ENCODE results near the gene ZIC5. TPM values are rescaled to one million over a fixed set of nuclear protein-coding genes. Genes with fewer than 3 reads are reported as not detected.

Gene ZIC5
- not detected for polyA plus RNA-seq (ENCODE audit: low read depth in 6 of 6)

DNA sequence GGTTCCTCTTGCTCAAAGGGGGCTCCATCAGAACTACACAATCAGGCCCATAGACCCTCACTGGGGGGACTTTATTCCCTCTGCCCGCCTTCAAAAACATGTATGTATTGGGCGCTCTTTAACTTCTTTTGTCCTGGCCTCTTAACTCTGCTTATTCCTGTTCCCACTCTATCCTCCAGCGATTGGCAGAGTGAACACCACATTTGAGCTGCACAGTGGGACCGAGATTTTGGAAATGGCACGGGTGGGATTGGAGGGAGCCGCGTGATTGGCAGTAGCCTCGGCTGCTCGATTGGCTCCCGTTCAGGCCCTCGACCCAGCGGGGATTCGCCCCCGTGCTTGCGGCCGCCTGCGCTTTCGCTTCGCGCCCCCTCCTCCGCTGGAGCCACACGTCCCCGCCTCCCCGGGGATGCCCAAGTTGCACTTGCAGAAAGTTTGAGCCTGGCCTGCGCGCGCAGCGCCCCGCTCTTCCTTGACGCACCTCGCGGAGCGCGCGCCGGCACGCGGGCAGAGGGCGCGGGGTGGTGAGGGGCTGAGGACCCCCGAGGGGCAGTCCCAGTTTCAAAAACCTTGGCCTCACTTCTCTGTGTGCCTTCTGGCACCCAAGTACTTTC is at the start of gene ZIC5:
ZIC5 (minus strand) TSS at position 192 of the 614 bp plus-strand sequence; CDS start at position 28, 164 bp downstream.
- DNase-seq (no peak), ATAC-seq (ENCODE audit: low read depth in 2 of 2) (no peak)
- peak within 1 kb of the TSS in 5 of 6 donors; percentile 65 to 95 (median 91) for H3K27ac Mint-ChIP-seq
- peaks cover 9 to 52% (median 42%) of the 10 kb centered on the region in 7 donors for H3K9me3 Mint-ChIP-seq
- H3K4me1 Mint-ChIP-seq: peaks cover 18 to 21% (median 19%) of the 10 kb centered on the region in 3 donors
- peaks cover 22 to 29% of the 10 kb centered on the region in 2 donors for H3K36me3 Mint-ChIP-seq
- H3K4me3 Mint-ChIP-seq: peak within 1 kb of the TSS; percentile 44 to 82 (median 72)
- peaks cover 60 to 78% (median 75%) of the 10 kb centered on the region in 3 donors for H3K27me3 Mint-ChIP-seq

DNA sequence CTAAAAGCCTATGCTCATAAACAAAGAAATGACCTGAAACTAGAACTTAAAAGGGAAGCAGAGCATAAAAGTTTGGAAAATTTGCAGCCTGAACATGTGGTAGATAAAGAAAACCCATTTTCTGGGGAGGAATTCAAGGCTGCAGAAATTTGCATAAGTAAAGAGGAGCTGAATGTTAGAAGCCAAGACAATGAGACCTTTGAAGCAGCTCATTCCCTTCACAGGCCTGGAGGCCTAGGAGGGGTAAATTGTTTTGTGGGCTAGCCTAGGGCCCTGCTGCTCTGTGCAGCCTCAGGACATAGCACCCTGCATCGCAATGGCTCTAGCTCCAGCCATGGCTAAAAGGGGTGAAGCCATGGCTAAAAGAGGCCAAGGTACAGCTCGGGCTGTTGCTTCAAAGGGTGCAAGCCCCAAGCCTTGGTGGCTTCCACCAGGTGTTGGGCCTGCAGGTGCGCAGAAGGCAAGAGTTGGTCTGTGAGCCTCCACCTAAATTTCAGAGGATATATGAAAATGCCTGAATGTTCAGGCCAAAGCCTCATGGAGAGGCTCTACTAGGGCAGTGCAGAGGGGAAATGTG is 48.3 kb upstream of the ZIC5 start:
- no peak overlapping the region for H3K27ac Mint-ChIP-seq
- H3K4me1 Mint-ChIP-seq: no peaks in the 10 kb centered on the region
- H3K36me3 Mint-ChIP-seq: peaks cover 0 to 8% of the 10 kb centered on the region in 2 donors
- no peak for DNase-seq
- H3K9me3 Mint-ChIP-seq: peaks cover 0 to 24% (median 7%) of the 10 kb centered on the region in 7 donors
- ATAC-seq (ENCODE audit: low read depth in 2 of 2): no peak
- no peak overlapping the region for H3K4me3 Mint-ChIP-seq
- H3K27me3 Mint-ChIP-seq: peaks cover 5 to 21% (median 14%) of the 10 kb centered on the region in 3 donors

DNA sequence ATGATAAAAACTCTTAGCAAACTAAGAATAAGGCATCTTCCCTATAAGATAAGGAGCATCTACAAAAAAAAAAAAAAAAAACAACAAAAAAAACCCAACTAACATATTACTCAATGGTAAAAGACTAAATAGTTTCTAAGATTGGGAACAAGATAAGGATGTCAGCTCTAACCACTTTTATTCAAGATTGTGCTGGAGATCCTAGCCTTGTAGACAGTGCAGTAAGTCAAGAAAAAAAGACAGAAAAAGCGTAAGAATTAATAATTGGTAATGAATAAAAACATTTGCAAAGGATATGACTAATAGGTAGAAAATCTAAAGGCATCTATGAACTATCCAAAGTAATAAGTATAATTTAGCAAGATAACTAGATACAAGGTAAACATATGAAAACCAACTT is 43.1 kb upstream of the ZIC5 start:
- peaks cover 0 to 8% of the 10 kb centered on the region in 2 donors for H3K36me3 Mint-ChIP-seq
- H3K4me3 Mint-ChIP-seq: no peak overlapping the region
- DNase-seq (no peak), ATAC-seq (ENCODE audit: low read depth in 2 of 2) (no peak)
- peaks cover 0 to 18% (median 4%) of the 10 kb centered on the region in 7 donors for H3K9me3 Mint-ChIP-seq
- H3K4me1 Mint-ChIP-seq: no peaks in the 10 kb centered on the region
- no peak overlapping the region for H3K27ac Mint-ChIP-seq
- H3K27me3 Mint-ChIP-seq: peaks cover 24 to 45% (median 35%) of the 10 kb centered on the region in 3 donors

DNA sequence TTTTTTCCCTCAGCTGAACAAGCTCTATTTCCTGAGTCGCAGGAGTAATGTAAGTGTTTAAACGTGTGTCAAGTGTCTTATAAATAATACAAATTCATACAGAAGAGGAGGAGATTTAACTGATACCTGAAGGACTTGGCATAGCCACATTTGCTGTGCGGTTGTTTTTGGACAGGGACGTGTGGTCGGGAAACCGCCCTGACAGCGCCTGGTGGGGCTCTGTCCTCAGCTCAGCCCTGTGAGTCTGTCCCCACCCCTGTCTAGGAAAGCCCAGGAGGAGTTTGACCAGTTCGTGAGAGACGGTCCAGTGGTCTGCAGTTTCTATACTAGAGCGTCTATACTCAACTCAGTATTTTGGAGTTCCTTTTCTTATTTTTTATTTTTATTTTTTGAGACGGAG is 26.7 kb upstream of the ZIC5 start:
- H3K4me3 Mint-ChIP-seq: peak overlapping the region in 1 of 8 donors; percentile 6
- peaks cover 0 to 4% (median under 1%) of the 10 kb centered on the region in 3 donors for H3K4me1 Mint-ChIP-seq
- H3K36me3 Mint-ChIP-seq: peaks cover 0 to 12% of the 10 kb centered on the region in 2 donors
- H3K9me3 Mint-ChIP-seq: peaks cover 0 to 42% (median 21%) of the 10 kb centered on the region in 7 donors
- H3K27me3 Mint-ChIP-seq: peaks cover 78 to 79% (median 78%) of the 10 kb centered on the region in 3 donors
- DNase-seq (no peak), ATAC-seq (ENCODE audit: low read depth in 2 of 2) (no peak)
- no peak overlapping the region for H3K27ac Mint-ChIP-seq

DNA sequence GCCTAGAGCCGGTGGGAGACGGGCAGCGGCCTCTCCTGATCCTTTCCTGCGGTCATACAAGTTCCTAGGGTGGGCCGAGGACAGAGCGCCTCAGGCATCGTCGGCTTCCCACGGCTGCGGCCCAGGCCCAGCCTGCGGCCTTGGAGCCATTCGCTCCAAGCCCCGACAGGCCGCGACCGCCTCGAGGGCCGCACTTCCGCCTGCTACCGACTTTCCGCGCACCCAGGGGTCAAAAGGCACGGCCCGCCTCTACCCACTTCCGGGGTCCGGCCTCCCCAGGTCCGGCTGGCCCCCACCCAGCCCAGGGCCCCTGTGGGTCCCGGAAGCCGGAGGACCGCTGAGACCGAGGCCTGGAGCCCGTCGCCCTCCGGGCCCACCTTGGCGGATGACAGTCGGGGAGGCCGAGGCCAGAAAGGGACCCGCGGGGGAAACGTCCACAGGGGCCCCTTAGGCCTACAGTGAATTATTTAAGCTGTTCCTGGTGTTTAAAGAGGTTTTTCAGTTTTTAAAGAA is 26.2 kb upstream of the ZIC5 start:
- H3K27ac Mint-ChIP-seq: no peak overlapping the region
- ATAC-seq (ENCODE audit: low read depth in 2 of 2) (no peak), DNase-seq (no peak)
- H3K36me3 Mint-ChIP-seq: peaks cover 0 to 10% of the 10 kb centered on the region in 2 donors
- peaks cover 0 to 45% (median 24%) of the 10 kb centered on the region in 7 donors for H3K9me3 Mint-ChIP-seq
- peak overlapping the region in 1 of 8 donors; percentile 6 for H3K4me3 Mint-ChIP-seq
- peaks cover 78 to 79% (median 78%) of the 10 kb centered on the region in 3 donors for H3K27me3 Mint-ChIP-seq
- peaks cover 0 to 4% (median 4%) of the 10 kb centered on the region in 3 donors for H3K4me1 Mint-ChIP-seq

DNA sequence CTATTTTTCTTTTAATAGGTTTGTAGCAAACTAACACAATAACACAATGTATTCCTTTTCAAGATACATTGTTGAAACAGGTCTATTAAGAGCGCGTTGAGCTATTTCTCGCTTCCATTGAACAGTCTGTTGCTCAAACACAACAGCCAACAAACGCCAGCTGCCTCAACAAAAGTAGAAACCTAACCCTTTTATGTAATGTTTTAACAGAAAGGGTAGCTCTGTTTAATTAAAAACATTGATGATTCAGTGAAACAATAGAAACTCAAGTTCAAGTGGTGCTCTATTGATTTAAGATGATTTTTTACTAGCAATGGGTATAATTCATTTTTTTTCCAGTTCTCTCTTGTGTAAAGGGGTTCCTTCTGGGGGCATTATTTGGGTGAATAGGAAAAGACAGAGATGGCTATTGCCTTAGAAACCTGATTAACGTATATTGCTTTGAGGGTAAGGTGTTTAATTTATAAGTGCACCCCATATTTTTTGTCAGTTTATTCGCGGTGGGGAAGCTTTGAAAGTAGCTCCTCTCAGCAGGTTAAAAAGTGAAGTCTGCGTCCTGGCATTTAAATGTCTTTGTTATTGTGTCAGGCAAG is 24.9 kb upstream of the ZIC5 start:
- H3K4me3 Mint-ChIP-seq: peak overlapping the region in 4 of 8 donors; percentile 19 to 47 (median 22)
- peaks cover 4 to 10% (median 9%) of the 10 kb centered on the region in 3 donors for H3K4me1 Mint-ChIP-seq
- H3K27me3 Mint-ChIP-seq: peaks cover 82 to 91% (median 83%) of the 10 kb centered on the region in 3 donors
- peak overlapping the region in 2 of 6 donors; percentile 18 to 89 for H3K27ac Mint-ChIP-seq
- peaks cover 0 to 54% (median 26%) of the 10 kb centered on the region in 7 donors for H3K9me3 Mint-ChIP-seq
- peaks cover 0 to 10% of the 10 kb centered on the region in 2 donors for H3K36me3 Mint-ChIP-seq
- ATAC-seq (ENCODE audit: low read depth in 2 of 2) (no peak), DNase-seq (no peak)

DNA sequence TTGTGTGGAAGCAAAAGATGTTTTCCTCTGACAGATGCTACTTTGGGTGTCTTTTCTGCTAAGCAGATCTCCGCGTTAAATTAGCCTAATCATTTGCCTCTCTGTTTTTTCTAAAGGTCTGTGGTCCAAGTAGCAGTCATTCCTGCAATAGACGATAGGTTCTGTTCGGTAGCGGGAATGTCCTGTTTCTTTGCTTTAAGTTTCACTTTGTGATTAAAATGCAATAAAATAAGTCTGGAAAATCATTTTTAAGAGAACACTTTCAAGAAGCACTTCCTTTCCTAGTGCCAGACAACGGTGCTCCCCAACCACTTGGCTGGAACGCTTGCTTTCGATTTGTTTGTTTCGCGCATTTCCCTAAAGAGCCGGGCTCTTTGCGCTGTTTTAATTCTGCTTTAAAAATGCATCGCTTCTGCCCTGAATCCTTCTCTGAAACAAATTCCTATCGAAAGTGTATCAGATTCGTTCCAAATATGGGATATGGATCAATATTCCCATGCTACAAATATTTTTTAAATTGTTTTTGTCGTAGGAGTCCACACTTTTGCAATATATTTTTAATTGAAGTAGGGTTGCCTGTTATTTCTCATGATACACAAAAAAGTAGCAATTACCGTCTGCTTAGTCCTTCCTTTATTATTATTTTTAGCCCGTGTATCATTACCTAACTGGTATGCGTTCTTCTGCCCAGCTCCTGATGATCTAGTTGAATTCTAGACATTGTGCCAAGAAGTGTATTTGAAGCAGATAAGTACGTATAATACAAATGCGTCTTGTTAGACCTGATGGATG is 24.2 kb upstream of the ZIC5 start:
- Mint-ChIP-seq H3K36me3 (peaks cover 0 to 10% of the 10 kb centered on the region in 2 donors), H3K4me1 (peaks cover 4 to 10% (median 10%) of the 10 kb centered on the region in 3 donors), H3K27ac (peak overlapping the region in 2 of 6 donors; percentile 26 to 89), H3K9me3 (peaks cover 0 to 54% (median 28%) of the 10 kb centered on the region in 7 donors), H3K4me3 (peak overlapping the region in 5 of 8 donors; percentile 21 to 47 (median 44)), H3K27me3 (peaks cover 82 to 90% (median 89%) of the 10 kb centered on the region in 3 donors)
- DNase-seq (no peak), ATAC-seq (ENCODE audit: low read depth in 2 of 2) (no peak)

DNA sequence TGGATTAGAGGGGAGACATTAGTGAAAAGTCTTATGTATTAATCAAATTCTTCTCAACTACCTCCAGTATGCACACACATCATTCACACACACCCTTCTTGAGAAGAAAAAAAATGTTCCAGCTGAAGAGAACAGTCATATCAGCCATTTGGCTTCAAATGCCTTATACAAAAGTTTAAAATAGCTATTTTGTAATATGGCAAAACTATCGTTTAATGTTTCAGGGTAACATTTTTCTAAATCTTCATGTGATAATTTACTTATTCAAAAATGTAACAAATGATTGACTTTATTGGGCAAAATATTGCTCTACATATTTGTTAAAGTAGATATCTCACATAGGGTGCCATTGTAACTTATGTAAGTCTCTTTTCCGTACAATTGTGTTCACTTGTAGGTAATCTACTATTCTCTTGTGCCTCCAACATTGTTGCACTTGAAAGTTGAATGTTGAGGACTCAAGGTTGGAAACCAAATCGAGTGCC is 23.6 kb upstream of the ZIC5 start:
- peaks cover 0 to 10% of the 10 kb centered on the region in 2 donors for H3K36me3 Mint-ChIP-seq
- peaks cover 83 to 92% (median 89%) of the 10 kb centered on the region in 3 donors for H3K27me3 Mint-ChIP-seq
- peaks cover 0 to 54% (median 31%) of the 10 kb centered on the region in 7 donors for H3K9me3 Mint-ChIP-seq
- ATAC-seq (ENCODE audit: low read depth in 2 of 2) (no peak), DNase-seq (no peak)
- H3K27ac Mint-ChIP-seq: peak overlapping the region in 2 of 6 donors; percentile 18 to 73
- H3K4me1 Mint-ChIP-seq: peaks cover 4 to 13% (median 10%) of the 10 kb centered on the region in 3 donors
- peak overlapping the region in 1 of 8 donors; percentile 30 for H3K4me3 Mint-ChIP-seq

DNA sequence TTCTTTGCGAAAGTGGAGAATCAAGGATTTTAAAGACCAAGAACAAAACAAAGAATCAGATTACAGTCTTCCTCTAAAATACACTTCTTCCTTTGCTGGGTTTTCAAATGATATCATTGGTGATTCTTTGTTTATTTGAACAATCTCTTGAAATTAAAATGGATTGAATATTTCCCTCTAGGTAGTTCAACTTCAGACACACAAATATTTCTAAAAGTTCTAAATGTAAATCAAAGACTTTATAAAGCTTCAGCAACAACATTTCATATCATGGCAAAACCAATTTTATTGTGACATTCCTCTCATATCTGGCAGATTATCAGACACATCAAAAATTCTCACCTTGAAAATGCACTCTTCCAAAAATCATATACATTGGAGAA is 23.1 kb upstream of the ZIC5 start:
- peaks cover 4 to 17% (median 10%) of the 10 kb centered on the region in 3 donors for H3K4me1 Mint-ChIP-seq
- DNase-seq: no peak
- no peak for ATAC-seq (ENCODE audit: low read depth in 2 of 2)
- peak overlapping the region in 1 of 8 donors; percentile 30 for H3K4me3 Mint-ChIP-seq
- peaks cover 86 to 93% (median 89%) of the 10 kb centered on the region in 3 donors for H3K27me3 Mint-ChIP-seq
- peak overlapping the region in 1 of 6 donors; percentile 18 for H3K27ac Mint-ChIP-seq
- H3K9me3 Mint-ChIP-seq: peaks cover 0 to 54% (median 35%) of the 10 kb centered on the region in 7 donors
- peaks cover 0 to 10% of the 10 kb centered on the region in 2 donors for H3K36me3 Mint-ChIP-seq

DNA sequence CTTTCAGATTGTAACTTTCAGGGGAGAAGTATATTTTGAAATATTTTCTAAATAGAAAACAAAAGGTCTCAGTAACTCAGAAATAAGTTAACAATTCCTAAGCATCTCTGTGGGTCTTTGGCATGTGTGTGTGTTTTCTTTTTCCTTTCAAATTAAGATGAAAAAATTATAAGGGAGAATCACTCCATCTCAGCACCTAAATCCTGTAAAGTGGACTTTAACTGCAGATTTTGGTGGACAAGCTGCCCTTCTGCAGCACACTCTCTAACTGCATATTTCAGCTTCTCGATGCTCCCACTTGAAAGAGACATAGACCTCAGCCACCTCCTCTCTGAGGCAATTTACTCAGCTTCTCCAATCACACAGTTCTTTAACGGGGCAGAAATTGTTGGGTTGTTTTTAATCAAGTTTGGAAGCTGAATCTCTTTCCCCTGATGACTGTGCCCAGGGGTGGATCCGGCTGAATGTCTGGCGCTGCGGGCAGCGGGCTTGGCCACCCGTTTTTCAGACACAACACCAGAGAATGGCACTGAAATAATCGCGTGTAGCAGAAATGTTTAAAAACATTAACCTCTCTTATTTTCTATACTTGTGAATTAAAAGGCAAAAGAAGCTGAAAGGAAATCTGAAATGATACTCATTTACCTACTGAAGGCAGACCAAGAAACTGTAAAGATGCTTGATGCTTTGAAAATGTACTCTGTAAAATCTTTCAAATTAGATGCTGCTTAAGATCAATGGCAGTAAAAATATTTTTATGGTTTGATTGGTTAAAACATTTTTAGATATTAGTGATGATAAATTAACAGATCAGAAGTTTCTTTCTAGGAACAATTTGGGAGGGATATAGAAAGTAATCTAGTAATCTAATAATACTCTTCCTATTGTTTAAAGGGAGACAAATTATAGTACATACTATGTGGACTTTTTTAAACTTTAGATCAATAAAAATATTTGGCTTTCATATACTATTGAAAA is 22.4 kb upstream of the ZIC5 start:
- Mint-ChIP-seq H3K36me3 (peaks cover 0 to 10% of the 10 kb centered on the region in 2 donors), H3K4me1 (peaks cover 7 to 20% (median 10%) of the 10 kb centered on the region in 3 donors), H3K27ac (peak overlapping the region in 1 of 6 donors; percentile 22), H3K4me3 (peak overlapping the region in 1 of 8 donors; percentile 75), H3K27me3 (peaks cover 82 to 94% (median 89%) of the 10 kb centered on the region in 3 donors), H3K9me3 (peaks cover 0 to 57% (median 35%) of the 10 kb centered on the region in 7 donors)
- no peak for ATAC-seq (ENCODE audit: low read depth in 2 of 2)
- no peak for DNase-seq

DNA sequence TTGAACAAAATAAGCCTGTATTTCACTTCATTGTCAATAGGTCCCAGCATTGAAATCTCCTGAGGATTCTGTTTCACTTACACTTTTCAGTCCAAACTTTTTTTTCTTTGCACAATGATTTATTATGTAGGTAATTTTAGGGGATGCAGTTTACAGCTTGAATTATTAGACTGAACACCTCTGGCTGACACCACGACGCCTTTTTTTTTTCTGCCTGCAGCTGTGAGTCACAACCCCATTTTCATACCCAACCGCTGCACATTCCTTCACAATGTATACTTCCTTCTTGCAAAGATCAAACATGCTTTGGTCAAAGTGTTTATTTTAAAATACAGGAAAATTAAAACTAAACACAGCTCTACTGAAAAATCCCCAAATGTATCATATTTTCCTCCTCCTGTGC is 21.4 kb upstream of the ZIC5 start:
- Mint-ChIP-seq H3K4me3 (peak overlapping the region in 2 of 8 donors; percentile 15 to 75), H3K36me3 (peaks cover 0 to 10% of the 10 kb centered on the region in 2 donors), H3K27ac (peak overlapping the region in 1 of 6 donors; percentile 27), H3K27me3 (peaks cover 72 to 92% (median 85%) of the 10 kb centered on the region in 3 donors), H3K9me3 (peaks cover 0 to 54% (median 35%) of the 10 kb centered on the region in 7 donors), H3K4me1 (peaks cover 8 to 21% (median 10%) of the 10 kb centered on the region in 3 donors)
- ATAC-seq (ENCODE audit: low read depth in 2 of 2) (no peak), DNase-seq (no peak)

All from naive B cell (primary cell).